BLaER1 treated with 17β-estradiol and CSF1 and Interleukin-3, amounts not matched to agents 10 nM and 100 nM (cell line): Measurements from ENCODE around the gene EIF5A.

Experiments used
- H3K27ac ChIP-seq, 11 experiments: shearing (Covaris generic); formaldehyde crosslinking; 2 replicates each; pipeline ENCODE4 v1.8.1; 2022
- H3K27me3 ChIP-seq, 11 experiments: shearing (Covaris generic); formaldehyde crosslinking; 2 replicates each; pipeline ENCODE4 v1.8.1; 2022
- H3K36me3 ChIP-seq, 11 experiments: shearing (Covaris generic); formaldehyde crosslinking; 2 replicates each; pipeline ENCODE4 v1.8.1; 2022
- H3K4me1 ChIP-seq, 10 experiments: shearing (Covaris generic); formaldehyde crosslinking; 2 replicates each; pipeline ENCODE4 v1.8.1; 2022
- H3K4me2 ChIP-seq, 11 experiments: shearing (Covaris generic); formaldehyde crosslinking; 2 replicates each; pipeline ENCODE4 v1.8.1; 2022
- H3K4me3 ChIP-seq, 10 experiments: shearing (Covaris generic); formaldehyde crosslinking; 2 replicates each; pipeline ENCODE4 v1.8.1; 2022
- H3K9ac ChIP-seq, 11 experiments: shearing (Covaris generic); formaldehyde crosslinking; 2 replicates each; pipeline ENCODE4 v1.8.1; 2022
- H3K9me3 ChIP-seq, 11 experiments: shearing (Covaris generic); formaldehyde crosslinking; replicated peaks in 1 of 11; 2 replicates each; pipeline ENCODE4 v1.8.1; 2022
- H4K20me1 ChIP-seq, 11 experiments: shearing (Covaris generic); formaldehyde crosslinking; 2 replicates each; pipeline ENCODE4 v1.8.1; 2022
- Cebpa-rat ChIP-seq, 11 experiments: shearing (Covaris generic); IDR thresholded peaks; 2 replicates each; pipeline ENCODE4 v1.8.1; 2022

EIF5A gene

DNA sequence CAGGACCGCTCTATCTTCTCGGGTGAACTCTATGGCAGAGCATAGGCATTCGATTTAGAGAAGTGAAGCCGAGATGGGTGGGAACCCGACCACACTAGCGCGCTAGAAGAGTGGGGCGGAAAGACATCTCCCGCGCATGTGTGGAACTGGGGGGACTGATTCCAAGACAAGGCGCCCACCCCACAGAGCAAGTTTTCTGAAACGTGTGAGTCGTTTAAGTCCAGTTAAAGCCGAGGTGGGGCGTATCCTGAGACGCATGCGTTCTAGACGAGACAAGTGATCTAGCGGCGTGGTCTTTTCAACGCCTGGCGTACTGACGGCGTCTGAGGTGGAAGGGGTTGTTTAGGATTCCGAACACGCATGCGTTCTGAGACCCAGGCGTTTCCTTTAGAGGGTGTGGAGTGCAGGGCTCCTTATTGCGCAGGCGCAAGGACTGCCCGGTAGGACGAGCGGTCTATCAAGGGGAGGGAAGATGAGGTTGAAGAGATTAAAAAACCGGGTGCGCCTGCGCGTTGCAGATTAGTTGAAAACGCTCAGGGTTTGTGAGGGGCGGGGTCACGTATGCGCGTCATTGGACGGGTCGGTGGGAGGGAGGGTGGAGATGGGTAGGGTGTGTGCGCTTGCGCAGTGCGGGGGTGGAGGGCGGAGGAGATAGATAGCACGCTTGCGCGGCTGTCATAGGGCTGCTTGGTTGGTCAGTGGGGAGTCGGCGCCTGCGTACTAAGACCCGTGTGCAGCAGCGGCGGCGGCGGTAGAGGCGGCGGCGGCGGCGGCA lies at the start of gene EIF5A:
TSS of gene EIF5A (plus strand) at position 718 of the 775 bp plus-strand sequence. CDS start 2,008 bp downstream, outside the sequence.
- peak within 1 kb of the TSS; percentile 87 to 100 (median 93) for H3K4me3 ChIP-seq

GRCh38 chr17:7258731-7259554 lies 48.5 kb upstream of the EIF5A start:
- H3K4me3 ChIP-seq, result peak overlapping the region in 3 of 10 experiments; percentile 7 to 43 (median 18); a peak in 1 of 20 replicates
- H3K27me3 ChIP-seq, result peaks cover 27 to 57% (median 55%) of the 10 kb centered on the region in 11 experiments
- peak overlapping the region in 10 of 11 experiments; percentile 43 to 100 (median 68); a peak in 19 of 22 replicates for H3K4me2 ChIP-seq
- H4K20me1 ChIP-seq, result peaks cover 0 to 41% (median 24%) of the 10 kb centered on the region in 11 experiments; a peak in 15 of 22 replicates
- H3K27ac ChIP-seq, result no peak overlapping the region; a peak in 1 of 22 replicates
- peak in 9 of 11 experiments; percentile 15 to 78 (median 59); a peak in 9 of 22 replicates for TF ChIP-seq Cebpa-rat (IDR thresholded peaks at IDR 0.05)
- peaks cover 62 to 70% (median 67%) of the 10 kb centered on the region in 11 experiments for H3K36me3 ChIP-seq
- peaks cover 19 to 75% (median 49%) of the 10 kb centered on the region in 10 experiments for H3K4me1 ChIP-seq
- H3K9me3 ChIP-seq, result no peaks in the 10 kb centered on the region
- H3K9ac ChIP-seq, result peak overlapping the region in 4 of 11 experiments; percentile 3 to 55 (median 42); a peak in 3 of 22 replicates

More for the DNA sequence above, at the start of gene EIF5A:
- Histone ChIP-seq H3K27me3 (no peaks in the 10 kb centered on the region), H3K4me1 (peaks cover 34 to 42% (median 38%) of the 10 kb centered on the region in 10 experiments), H3K9ac (peak within 1 kb of the TSS; percentile 94 to 100 (median 98)), H3K36me3 (peaks cover 29 to 36% (median 31%) of the 10 kb centered on the region in 11 experiments), H3K4me2 (peak within 1 kb of the TSS; percentile 81 to 99 (median 94)), H4K20me1 (peaks cover 39 to 44% (median 41%) of the 10 kb centered on the region in 11 experiments), H3K9me3 (no peaks in the 10 kb centered on the region; a peak in 1 of 22 replicates), H3K27ac (peak within 1 kb of the TSS; percentile 93 to 99 (median 97))
- no peak for TF ChIP-seq Cebpa-rat (IDR thresholded peaks at IDR 0.05)

GRCh38 chr17:7259555-7259889 lies 47.9 kb upstream of the EIF5A start:
- no peaks in the 10 kb centered on the region for H3K9me3 ChIP-seq
- H3K4me1 ChIP-seq, result peaks cover 19 to 75% (median 47%) of the 10 kb centered on the region in 10 experiments
- no peak for TF ChIP-seq Cebpa-rat (IDR thresholded peaks at IDR 0.05)
- H3K27me3 ChIP-seq, result peaks cover 27 to 62% (median 61%) of the 10 kb centered on the region in 11 experiments
- peak overlapping the region in 10 of 11 experiments; percentile 43 to 100 (median 68); a peak in 15 of 22 replicates for H3K4me2 ChIP-seq
- H4K20me1 ChIP-seq, result peaks cover 0 to 41% (median 24%) of the 10 kb centered on the region in 11 experiments; a peak in 15 of 22 replicates
- H3K9ac ChIP-seq, result peak overlapping the region in 3 of 11 experiments; percentile 3 to 51 (median 36); a peak in 1 of 22 replicates
- peak overlapping the region in 3 of 10 experiments; percentile 7 to 43 (median 18); a peak in 1 of 20 replicates for H3K4me3 ChIP-seq
- H3K27ac ChIP-seq, result no peak overlapping the region
- peaks cover 59 to 64% (median 61%) of the 10 kb centered on the region in 11 experiments for H3K36me3 ChIP-seq

GRCh38 chr17:7260151-7260550 lies 47.3 kb upstream of the EIF5A start:
- H3K9ac ChIP-seq, result peak overlapping the region in 1 of 11 experiments; percentile 80; a peak in 1 of 22 replicates
- peak overlapping the region in 8 of 11 experiments; percentile 80 to 100 (median 91); a peak in 14 of 22 replicates for H3K4me2 ChIP-seq
- H3K27ac ChIP-seq, result no peak overlapping the region
- H3K4me1 ChIP-seq, result peaks cover 19 to 77% (median 47%) of the 10 kb centered on the region in 10 experiments
- peak overlapping the region in 1 of 10 experiments; percentile 57; a peak in 4 of 20 replicates for H3K4me3 ChIP-seq
- TF ChIP-seq Cebpa-rat (IDR thresholded peaks at IDR 0.05), result no peak
- peaks cover 0 to 41% (median 24%) of the 10 kb centered on the region in 11 experiments; a peak in 15 of 22 replicates for H4K20me1 ChIP-seq
- H3K9me3 ChIP-seq, result no peaks in the 10 kb centered on the region
- peaks cover 27 to 69% (median 66%) of the 10 kb centered on the region in 11 experiments for H3K27me3 ChIP-seq
- peaks cover 53 to 58% (median 55%) of the 10 kb centered on the region in 11 experiments for H3K36me3 ChIP-seq

DNA sequence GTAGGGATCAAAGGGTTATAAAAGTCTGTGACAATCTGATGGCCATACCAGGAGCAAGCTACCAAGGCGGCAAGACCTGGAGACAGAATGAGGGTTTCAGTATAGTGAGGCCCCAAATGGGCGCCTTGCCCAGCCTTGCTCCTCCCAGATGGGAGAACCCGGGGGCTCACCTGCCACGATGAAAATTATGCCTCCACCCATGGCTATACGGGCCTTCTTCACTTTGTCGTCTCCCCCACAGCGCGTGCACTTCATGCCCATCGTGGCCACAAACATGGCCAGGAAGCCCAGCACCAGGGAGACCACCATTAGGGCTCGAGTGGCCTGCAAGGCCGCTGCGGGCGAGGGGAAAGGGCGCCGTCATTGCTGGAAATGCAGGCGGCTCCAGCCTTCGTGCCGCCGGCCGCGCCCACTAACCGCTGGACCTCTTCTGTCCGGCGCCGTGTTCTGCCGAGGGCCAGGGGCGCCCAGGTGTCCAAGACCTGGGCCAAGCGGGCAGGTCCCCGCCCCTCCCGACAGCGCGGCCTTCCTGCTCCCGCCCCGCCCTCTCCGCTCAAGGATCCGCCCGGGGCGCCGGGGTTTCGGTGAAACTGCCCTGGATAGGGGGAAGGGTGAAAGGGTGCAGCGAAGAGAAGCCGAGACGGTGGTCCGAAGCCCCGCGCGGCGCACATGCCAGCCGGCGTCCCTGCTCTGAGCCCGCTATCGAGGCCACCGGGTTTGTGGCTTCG lies 46.6 kb upstream of the EIF5A start:
- Histone ChIP-seq H3K4me1 (peaks cover 19 to 78% (median 47%) of the 10 kb centered on the region in 10 experiments), H3K9me3 (no peaks in the 10 kb centered on the region), H3K27ac (peak overlapping the region in 3 of 11 experiments; percentile 41 to 53 (median 42); a peak in 4 of 22 replicates), H3K36me3 (peaks cover 46 to 51% (median 48%) of the 10 kb centered on the region in 11 experiments), H3K4me2 (peak overlapping the region; percentile 73 to 100 (median 87)), H3K27me3 (peaks cover 27 to 75% (median 70%) of the 10 kb centered on the region in 11 experiments), H3K4me3 (peak overlapping the region; percentile 38 to 67 (median 51)), H3K9ac (peak overlapping the region in 10 of 11 experiments; percentile 26 to 80 (median 54); a peak in 17 of 22 replicates), H4K20me1 (peaks cover 0 to 37% (median 24%) of the 10 kb centered on the region in 11 experiments; a peak in 15 of 22 replicates)
- TF ChIP-seq Cebpa-rat (IDR thresholded peaks at IDR 0.05), result no peak

DNA sequence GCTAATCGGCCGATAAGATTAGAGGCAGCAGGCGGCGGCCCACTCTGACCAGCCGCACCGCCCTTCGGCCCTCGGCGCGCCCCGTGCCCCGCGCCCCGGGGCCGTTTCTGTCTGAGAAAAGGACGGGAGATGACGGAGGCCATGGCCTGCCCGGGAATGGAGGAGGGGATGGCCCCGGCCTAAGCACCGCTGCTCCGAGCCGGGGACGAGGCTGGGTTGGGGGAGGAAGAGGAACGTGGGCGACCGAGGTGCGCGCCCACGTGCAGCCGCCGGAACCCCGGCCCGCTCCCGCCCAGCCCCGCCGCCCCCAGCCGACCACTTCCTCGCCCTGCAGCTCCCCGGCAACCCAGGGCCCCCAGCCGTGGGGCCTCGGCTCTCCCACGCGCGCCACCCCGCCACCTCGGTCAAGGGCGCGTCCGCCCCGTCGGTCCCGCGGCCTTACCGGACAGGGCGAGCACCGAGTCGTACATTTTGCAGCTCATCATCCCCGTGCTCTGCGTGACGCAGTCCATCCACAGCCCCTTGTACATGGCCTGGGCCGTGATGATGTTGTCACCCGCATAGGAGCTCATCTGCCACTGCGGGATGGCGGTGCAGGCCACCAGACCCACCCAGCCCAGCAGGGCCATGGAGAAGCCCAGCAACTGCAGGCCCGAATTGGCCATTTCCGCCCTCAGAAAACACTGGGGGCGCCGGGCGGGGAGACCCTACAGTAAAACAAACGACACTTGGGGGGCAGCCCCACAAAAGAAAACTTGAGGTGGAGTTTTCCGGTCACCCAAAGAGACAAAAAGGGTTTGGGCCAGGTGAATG lies 45.8 kb upstream of the EIF5A start:
- TF ChIP-seq Cebpa-rat (IDR thresholded peaks at IDR 0.05), result no peak
- H3K4me2 ChIP-seq, result peak overlapping the region; percentile 73 to 100 (median 87)
- peaks cover 0 to 35% (median 24%) of the 10 kb centered on the region in 11 experiments; a peak in 15 of 22 replicates for H4K20me1 ChIP-seq
- H3K27me3 ChIP-seq, result peaks cover 27 to 79% (median 70%) of the 10 kb centered on the region in 11 experiments
- H3K27ac ChIP-seq, result peak overlapping the region in 3 of 11 experiments; percentile 41 to 53 (median 42); a peak in 4 of 22 replicates
- H3K9ac ChIP-seq, result peak overlapping the region in 10 of 11 experiments; percentile 26 to 80 (median 54); a peak in 17 of 22 replicates
- H3K4me1 ChIP-seq, result peaks cover 19 to 86% (median 47%) of the 10 kb centered on the region in 10 experiments
- H3K4me3 ChIP-seq, result peak overlapping the region; percentile 38 to 67 (median 51)
- H3K9me3 ChIP-seq, result no peaks in the 10 kb centered on the region
- peaks cover 39 to 43% (median 41%) of the 10 kb centered on the region in 11 experiments for H3K36me3 ChIP-seq
